K562 (cell line): ENCODE results near the gene GPR15LG. TPM values are rescaled to one million over a fixed set of nuclear protein-coding genes. Genes with fewer than 3 reads are reported as not detected.

Source experiments
- BRD4 ChIP-seq: fragments of 200-600 bp; sonication (generic); IDR thresholded peaks from 2 replicates; pipeline ENCODE4 v1.6.1; 2017; ENCODE audit warnings: inconsistent platforms
- CEBPG ChIP-seq, 3 experiments: fragments of 200-800 bp in 1 of 3; sonication (Bioruptor generic) in 1 of 3; sonication (generic) in 1 of 3; formaldehyde crosslinking in 1 of 3; IDR thresholded peaks in 2 of 3; conservative IDR thresholded peaks in 1 of 3; 2 replicates each; pipeline versions ENCODE4 v1.6.1 to v1.8.0; 2016 to 2022; ENCODE audit warnings: missing compliant biosample characterization in 2 of 3, missing genetic modification characterization in 2 of 3, mild to moderate bottlenecking in 1 of 3, missing genetic modification reagents in 1 of 3
- ETV6 ChIP-seq, 3 experiments: fragments of 150-350 bp in 1 of 3; sonication (generic) in 1 of 3; formaldehyde crosslinking in 1 of 3; IDR thresholded peaks; 2 replicates each; pipeline versions ENCODE4 v1.6.1 to v1.8.0; 2014 to 2022; ENCODE audit warnings: borderline replicate concordance in 2 of 3, low read depth in 2 of 3, antibody characterized with exemption in 1 of 3, low read length in 1 of 3, mild to moderate bottlenecking in 1 of 3, missing genetic modification reagents in 1 of 3
- GTF2F1 ChIP-seq: IDR thresholded peaks from 2 replicates; pipeline ENCODE4 v1.6.1; 2011; ENCODE audit warnings: low read depth, low read length, improper control_type of control experiment
- HLTF ChIP-seq: fragments of 450-650 bp; IDR thresholded peaks from 2 replicates; pipeline ENCODE4 v1.6.1; 2016
- JUN ChIP-seq, 2 experiments: sonication (generic) in 1 of 2; formaldehyde crosslinking in 1 of 2; IDR thresholded peaks; 2 replicates each; pipeline versions ENCODE4 v1.6.1 to v1.8.0; 2012 to 2022; ENCODE audit warnings: borderline replicate concordance in 2 of 2, mild to moderate bottlenecking in 2 of 2, improper control_type of control experiment in 1 of 2, low read depth in 1 of 2, low read length in 1 of 2, missing genetic modification reagents in 1 of 2
- MCM3 ChIP-seq: fragments of 450-650 bp; IDR thresholded peaks from 2 replicates; pipeline ENCODE4 v1.6.1; 2016
- NFXL1 ChIP-seq: fragments of 450-650 bp; formaldehyde crosslinking; IDR thresholded peaks from 2 replicates; pipeline ENCODE4 v1.4.0; 2021; ENCODE audit warnings: mild to moderate bottlenecking
- PHF21A ChIP-seq: fragments of 450-650 bp; IDR thresholded peaks from 2 replicates; pipeline ENCODE4 v1.6.1; 2017; ENCODE audit warnings: low read depth, borderline replicate concordance
- SMC3 ChIP-seq: conservative IDR thresholded peaks from 2 replicates; pipeline ENCODE4 v1.6.1; 2011; ENCODE audit warnings: low read depth, low read length, improper control_type of control experiment; ENCODE audit not compliant: insufficient read depth
- TAF1 ChIP-seq: IDR thresholded peaks from 2 replicates; pipeline ENCODE4 v1.6.1; 2011; ENCODE audit warnings: mild to moderate bottlenecking, low read length, moderate library complexity; ENCODE audit not compliant: insufficient read depth, control insufficient read depth, severe bottlenecking; ENCODE audit errors: extremely low read depth
- TCF7L2 ChIP-seq: fragments of 150-350 bp; IDR thresholded peaks from 2 replicates; pipeline ENCODE4 v1.6.1; 2016; ENCODE audit warnings: low read depth, mild to moderate bottlenecking, low read length, moderate library complexity
- TCFL5 ChIP-seq: fragments of 250-450 bp; sonication (Bioruptor Pico); conservative IDR thresholded peaks from 2 replicates; pipeline ENCODE4 v1.6.1; 2021; ENCODE audit warnings: mild to moderate bottlenecking, moderate library complexity, matching md5 sums
- THRAP3 ChIP-seq: fragments of 450-650 bp; IDR thresholded peaks from 2 replicates; pipeline ENCODE4 v1.6.1; 2016; ENCODE audit warnings: mild to moderate bottlenecking, inconsistent platforms, borderline replicate concordance
- ZNF143 ChIP-seq: sonication (generic); formaldehyde crosslinking; IDR thresholded peaks from 2 replicates; pipeline ENCODE4 v1.9.0; 2022; ENCODE audit warnings: mild to moderate bottlenecking, missing genetic modification reagents
- ZNF699 ChIP-seq: fragments of 250-450 bp; sonication (Bioruptor Pico); IDR thresholded peaks from 2 replicates; pipeline ENCODE4 v1.8.0; 2021; ENCODE audit warnings: mild to moderate bottlenecking, moderate library complexity; ENCODE audit not compliant: insufficient replicate concordance
- polyA plus RNA-seq, 8 experiments: library from polyadenylated mRNA; depleted of rRNA in 4 of 8; stranded (reverse) in 5 of 8; unstranded in 3 of 8; fragments of >200 nt; fragmentation: Nextera tagmentation in 2 of 8; fragmentation: Illumina TruSeq in 1 of 8; extraction: Ambion mirVana in 2 of 8; extraction: Trizol in 1 of 8; gene quantifications; 2 replicates each; pipeline versions ENCODE4 v1.2.1 to v1.2.3, GENCODE V29; 2011 to 2014; ENCODE audit warnings: inconsistent platforms in 1 of 8, missing spikeins in 1 of 8
- total RNA-seq, 7 experiments: library from RNA; depleted of rRNA in 6 of 7; stranded (reverse); fragments of >200 nt in 6 of 7; fragmentation: Illumina TruSeq in 2 of 7; extraction: Trizol in 2 of 7; gene quantifications; 2 replicates each; pipeline versions ENCODE4 v1.2.1 to v1.2.3, GENCODE V29; 2011 to 2021; ENCODE audit warnings: low replicate concordance in 1 of 7
- TF ChIP-seq, protein P1 (sequence below): fragments of 250-450 bp; sonication (Bioruptor Pico); IDR thresholded peaks from 2 replicates; pipeline ENCODE4 v1.5.1; 2021; ENCODE audit warnings: mild to moderate bottlenecking
- TF ChIP-seq, protein P2 (sequence below): fragments of 250-450 bp; sonication (Bioruptor Pico); IDR thresholded peaks from 2 replicates; pipeline ENCODE4 v1.5.0; 2021
- TF ChIP-seq, protein P3 (sequence below): conservative IDR thresholded peaks from 2 replicates; pipeline ENCODE4 v1.6.1; 2011; ENCODE audit warnings: low read depth, mild to moderate bottlenecking, low read length; ENCODE audit not compliant: control insufficient read depth
- TF ChIP-seq, protein P4 (sequence below): fragments of 250-450 bp; sonication (Bioruptor Pico); IDR thresholded peaks from 2 replicates; pipeline ENCODE4 v1.8.0; 2021; ENCODE audit warnings: mild to moderate bottlenecking, moderate library complexity

GPR15LG gene
- total and polyA plus RNA-seq, 9 of the 15 experiments (the other 6 are each of a cell fraction or from before 2014, with no cell fraction given): 0.51 TPM; not detected in 8

DNA sequence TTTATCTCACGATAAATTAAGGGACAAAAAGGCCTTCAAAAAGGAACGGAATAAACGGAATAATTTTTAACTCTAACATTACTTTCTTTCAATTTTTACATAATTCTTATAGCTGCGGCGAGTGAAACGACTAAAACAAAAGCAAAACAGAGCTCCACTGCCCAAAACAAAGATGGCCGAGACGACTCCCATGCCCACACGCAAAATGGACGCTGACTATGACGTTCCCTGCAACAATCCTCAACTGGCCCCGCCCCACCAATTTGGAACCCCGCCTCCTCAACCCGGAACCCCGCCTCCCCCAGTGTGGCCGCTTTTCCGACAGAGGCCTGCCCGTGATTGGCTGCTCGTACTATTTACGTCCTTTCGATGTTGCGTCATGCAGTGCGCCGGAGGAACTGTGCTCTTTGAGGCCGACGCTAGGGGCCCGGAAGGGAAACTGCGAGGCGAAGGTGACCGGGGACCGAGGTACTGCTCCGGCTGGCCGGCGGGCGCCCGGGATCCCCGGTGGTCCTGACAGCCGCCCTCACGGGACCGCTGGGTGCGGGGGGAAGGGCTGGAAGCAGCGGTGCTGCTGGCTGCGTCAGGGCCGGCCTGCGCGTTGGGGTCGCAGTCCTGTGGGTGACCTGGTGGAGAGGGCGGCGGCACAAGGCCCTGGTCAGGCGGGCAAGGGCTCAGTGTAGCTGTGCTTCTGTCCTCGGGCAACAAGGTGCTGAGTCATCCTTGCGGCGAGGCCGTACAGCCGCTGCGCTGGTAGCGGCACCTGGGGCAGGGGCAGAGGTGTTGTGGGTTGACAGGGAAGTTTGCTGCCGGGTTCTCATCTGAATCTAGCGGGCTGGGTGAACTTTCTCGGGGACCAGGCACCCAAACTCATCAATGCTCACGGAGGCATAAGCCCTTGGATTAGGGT is 34.2 kb upstream of the GPR15LG start, which contains the start of gene GHITM (continued):
- TF ChIP-seq ZNF143 (CRISPR knock-in tag) (0 out of 2 replicates have a peak, but pooled peaks have one; percentile 32), SMC3 (no peak), HLTF (peak; percentile 77; the same call in 1 of the 2 replicates), JUN (IDR thresholded peaks at IDR 0.05; ENCODE audit: borderline replicate concordance, low read depth, low read length) (peak; percentile 32; the same call in 1 of the 2 replicates), JUN (CRISPR knock-in tag; IDR thresholded peaks at IDR 0.05; ENCODE audit: borderline replicate concordance) (peak; percentile 50; the same call in 1 of the 2 replicates), GTF2F1 (peak; percentile 51; the same call in 1 of the 2 replicates), NFXL1 (CRISPR knock-in tag) (0 out of 2 replicates have a peak, but pooled peaks have one; percentile 44), THRAP3 (no peak), PHF21A (peak; percentile 61; the same call in 1 of the 2 replicates), CEBPG (CRISPR knock-in tag; IDR thresholded peaks at IDR 0.05) (peak; percentile 98), CEBPG (tag; conservative IDR thresholded peaks at IDR 0.05 in 1 of 2, IDR thresholded peaks at IDR 0.05 in 1 of 2) (peak; percentile 99), TAF1 (peak; percentile 87), ETV6 (IDR thresholded peaks at IDR 0.05; ENCODE audit: borderline replicate concordance in 1 of 2, low read depth in 2 of 2, low read length in 1 of 2) (no peak), ETV6 (CRISPR knock-in tag; IDR thresholded peaks at IDR 0.05; ENCODE audit: borderline replicate concordance) (peak; percentile 74; the same call in 1 of the 2 replicates), TCF7L2 (no peak), BRD4 (peak; percentile 90), MCM3 (no peak), ZNF699 (CRISPR knock-in tag) (no peak), TCFL5 (CRISPR knock-in tag) (no peak)
- TF ChIP-seq, protein P1, sequence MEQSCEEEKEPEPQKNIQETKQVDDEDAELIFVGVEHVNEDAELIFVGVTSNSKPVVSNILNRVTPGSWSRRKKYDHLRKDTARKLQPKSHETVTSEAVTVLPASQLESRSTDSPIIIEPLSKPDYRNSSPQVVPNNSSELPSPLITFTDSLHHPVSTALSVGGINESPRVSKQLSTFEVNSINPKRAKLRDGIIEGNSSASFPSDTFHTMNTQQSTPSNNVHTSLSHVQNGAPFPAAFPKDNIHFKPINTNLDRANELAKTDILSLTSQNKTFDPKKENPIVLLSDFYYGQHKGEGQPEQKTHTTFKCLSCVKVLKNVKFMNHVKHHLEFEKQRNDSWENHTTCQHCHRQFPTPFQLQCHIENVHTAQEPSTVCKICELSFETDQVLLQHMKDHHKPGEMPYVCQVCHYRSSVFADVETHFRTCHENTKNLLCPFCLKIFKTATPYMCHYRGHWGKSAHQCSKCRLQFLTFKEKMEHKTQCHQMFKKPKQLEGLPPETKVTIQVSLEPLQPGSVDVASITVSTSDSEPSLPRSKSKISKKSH: no peak
- TF ChIP-seq, protein P2, sequence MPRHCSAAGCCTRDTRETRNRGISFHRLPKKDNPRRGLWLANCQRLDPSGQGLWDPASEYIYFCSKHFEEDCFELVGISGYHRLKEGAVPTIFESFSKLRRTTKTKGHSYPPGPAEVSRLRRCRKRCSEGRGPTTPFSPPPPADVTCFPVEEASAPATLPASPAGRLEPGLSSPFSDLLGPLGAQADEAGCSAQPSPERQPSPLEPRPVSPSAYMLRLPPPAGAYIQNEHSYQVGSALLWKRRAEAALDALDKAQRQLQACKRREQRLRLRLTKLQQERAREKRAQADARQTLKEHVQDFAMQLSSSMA: 0 out of 2 replicates have a peak, but pooled peaks have one; percentile 73
- TF ChIP-seq, protein P3, sequence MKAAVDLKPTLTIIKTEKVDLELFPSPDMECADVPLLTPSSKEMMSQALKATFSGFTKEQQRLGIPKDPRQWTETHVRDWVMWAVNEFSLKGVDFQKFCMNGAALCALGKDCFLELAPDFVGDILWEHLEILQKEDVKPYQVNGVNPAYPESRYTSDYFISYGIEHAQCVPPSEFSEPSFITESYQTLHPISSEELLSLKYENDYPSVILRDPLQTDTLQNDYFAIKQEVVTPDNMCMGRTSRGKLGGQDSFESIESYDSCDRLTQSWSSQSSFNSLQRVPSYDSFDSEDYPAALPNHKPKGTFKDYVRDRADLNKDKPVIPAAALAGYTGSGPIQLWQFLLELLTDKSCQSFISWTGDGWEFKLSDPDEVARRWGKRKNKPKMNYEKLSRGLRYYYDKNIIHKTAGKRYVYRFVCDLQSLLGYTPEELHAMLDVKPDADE: peak; percentile 65; the same call in 1 of the 2 replicates
- TF ChIP-seq, protein P4, sequence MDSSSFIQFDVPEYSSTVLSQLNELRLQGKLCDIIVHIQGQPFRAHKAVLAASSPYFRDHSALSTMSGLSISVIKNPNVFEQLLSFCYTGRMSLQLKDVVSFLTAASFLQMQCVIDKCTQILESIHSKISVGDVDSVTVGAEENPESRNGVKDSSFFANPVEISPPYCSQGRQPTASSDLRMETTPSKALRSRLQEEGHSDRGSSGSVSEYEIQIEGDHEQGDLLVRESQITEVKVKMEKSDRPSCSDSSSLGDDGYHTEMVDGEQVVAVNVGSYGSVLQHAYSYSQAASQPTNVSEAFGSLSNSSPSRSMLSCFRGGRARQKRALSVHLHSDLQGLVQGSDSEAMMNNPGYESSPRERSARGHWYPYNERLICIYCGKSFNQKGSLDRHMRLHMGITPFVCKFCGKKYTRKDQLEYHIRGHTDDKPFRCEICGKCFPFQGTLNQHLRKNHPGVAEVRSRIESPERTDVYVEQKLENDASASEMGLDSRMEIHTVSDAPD (CRISPR knock-in tag): no peak
